IMR-90 (cell line): ENCODE measurements around the gene SPTSSA. TPM values are rescaled to one million over a fixed set of nuclear protein-coding genes. Genes with fewer than 3 reads are reported as not detected.
A peak's percentile ranks its signal among the peaks of the same experiment; 100 is the strongest.

ENCODE experiments used
- ATAC-seq: fragments of 200-7000 bp; cut with Tn5 transposase; 2 replicates; pipeline ENCODE4 v1.9.1; 2020; ENCODE audit warnings: low read depth, mild to moderate bottlenecking, moderate library complexity
- BruUV-seq: library from RNA; stranded (reverse); fragments of 400-500 nt; replicated peaks from 2 replicates; lab custom pipeline; 2021; lab: Mats Ljungman, UMichigan
- CTCF ChIA-PET: fragments of 300-600 bp; formaldehyde crosslinking; extraction: SDS; loops from one replicate; lab custom pipeline; 2021; ENCODE audit warnings: antibody characterized with exemption; lab: Yijun Ruan, JAX
- POLR2A ChIA-PET: fragments of 300-600 bp; sonication (Branson Sonifier 250); formaldehyde crosslinking; loops from one replicate; lab custom pipeline; 2022; ENCODE audit warnings: antibody characterized with exemption; ENCODE audit not compliant: unreplicated experiment; lab: Charles Lee
- DNase-seq: peaks from one replicate; pipeline ENCODE4 v3.0.0; 2013
- H2AFZ ChIP-seq: replicated peaks from 2 replicates; pipeline ENCODE3; 2013; ENCODE audit warnings: low read length, mild to moderate bottlenecking; ENCODE audit not compliant: poor library complexity
- H2AK5ac ChIP-seq: 2 replicates; pipeline ENCODE4 v1.6.1; 2013; ENCODE audit warnings: low read depth, low read length, inconsistent platforms
- H2AK9ac ChIP-seq: replicated peaks from 2 replicates; pipeline ENCODE3; 2013; ENCODE audit warnings: mild to moderate bottlenecking, low read depth, low read length, moderate library complexity; ENCODE audit not compliant: poor library complexity
- H2BK120ac ChIP-seq: 2 replicates; pipeline ENCODE4 v1.6.1; 2013; ENCODE audit warnings: low read depth, low read length, inconsistent platforms
- H2BK15ac ChIP-seq: 3 replicates; pipeline ENCODE4 v1.6.1; 2013; ENCODE audit warnings: low read depth, low read length, inconsistent platforms
- H2BK20ac ChIP-seq: 2 replicates; pipeline ENCODE4 v1.6.1; 2013; ENCODE audit warnings: low read depth, mild to moderate bottlenecking, inconsistent platforms, low read length, moderate library complexity
- H2BK5ac ChIP-seq: 2 replicates; pipeline ENCODE4 v1.6.1; 2013; ENCODE audit warnings: mild to moderate bottlenecking, low read depth, low read length, inconsistent platforms; ENCODE audit not compliant: poor library complexity, severe bottlenecking
- H3K14ac ChIP-seq: replicated peaks from 2 replicates; pipeline ENCODE4 v1.6.1; 2013; ENCODE audit warnings: low read depth, low read length, inconsistent platforms
- H3K18ac ChIP-seq: 2 replicates; pipeline ENCODE4 v1.6.1; 2013; ENCODE audit warnings: low read depth, low read length, control low read depth
- H3K23ac ChIP-seq: 2 replicates; pipeline ENCODE4 v1.6.1; 2013; ENCODE audit warnings: low read depth, low read length, inconsistent platforms
- H3K27ac ChIP-seq: 2 replicates; pipeline ENCODE4 v1.5.1; 2013; ENCODE audit warnings: mild to moderate bottlenecking, control low read depth, low read length; ENCODE audit not compliant: insufficient read depth
- H3K27me3 ChIP-seq: 2 replicates; pipeline ENCODE4 v1.6.1; 2013; ENCODE audit warnings: low read length; ENCODE audit not compliant: control insufficient read depth, insufficient read depth
- H3K36me3 ChIP-seq: 2 replicates; pipeline ENCODE4 v1.6.1; 2013; ENCODE audit warnings: low read length, mixed read lengths; ENCODE audit not compliant: control insufficient read depth, insufficient read depth
- H3K4ac ChIP-seq: 2 replicates; pipeline ENCODE4 v1.6.1; 2013; ENCODE audit warnings: low read depth, low read length, inconsistent platforms
- H3K4me1 ChIP-seq: 2 replicates; pipeline ENCODE4 v1.6.1; 2013; ENCODE audit warnings: low read length, mixed read lengths; ENCODE audit not compliant: control insufficient read depth, insufficient read depth
- H3K4me2 ChIP-seq: 2 replicates; pipeline ENCODE4 v1.6.1; 2013; ENCODE audit warnings: low read depth, mild to moderate bottlenecking, control low read depth, low read length, moderate library complexity
- H3K4me3 ChIP-seq: 2 replicates; pipeline ENCODE4 v1.5.1; 2013; ENCODE audit warnings: low read depth, mild to moderate bottlenecking, control low read depth, low read length, moderate library complexity; ENCODE audit not compliant: insufficient read depth
- H3K56ac ChIP-seq: 2 replicates; pipeline ENCODE4 v1.6.1; 2013; ENCODE audit warnings: low read length, inconsistent platforms; ENCODE audit not compliant: insufficient read depth; ENCODE audit errors: extremely low read depth
- H3K79me1 ChIP-seq, 2 experiments: 2 replicates each; pipeline ENCODE4 v1.6.1; 2013; ENCODE audit warnings: low read length in 2 of 2, inconsistent platforms in 1 of 2, low read depth in 1 of 2
- H3K9ac ChIP-seq: 2 replicates; pipeline ENCODE4 v1.6.1; 2013; ENCODE audit warnings: low read depth, low read length, control low read depth
- H3K9me1 ChIP-seq: 2 replicates; pipeline ENCODE4 v1.6.1; 2013; ENCODE audit warnings: low read length, inconsistent platforms; ENCODE audit not compliant: insufficient read depth
- H3K9me3 ChIP-seq: 2 replicates; pipeline ENCODE4 v1.6.1; 2013; ENCODE audit warnings: low read length; ENCODE audit not compliant: control insufficient read depth, insufficient read depth
- H4K20me1 ChIP-seq: 2 replicates; pipeline ENCODE4 v1.6.1; 2013; ENCODE audit warnings: low read length, inconsistent platforms; ENCODE audit not compliant: insufficient read depth
- H4K5ac ChIP-seq: 2 replicates; pipeline ENCODE4 v1.6.1; 2013; ENCODE audit warnings: mild to moderate bottlenecking, low read depth, low read length, control low read depth
- H4K8ac ChIP-seq, 2 experiments: 2 replicates each; pipeline ENCODE4 v1.6.1; 2013; ENCODE audit warnings: low read depth in 2 of 2, low read length in 2 of 2, control low read depth in 1 of 2, inconsistent platforms in 1 of 2
- H4K91ac ChIP-seq: 2 replicates; pipeline ENCODE4 v1.6.1; 2013; ENCODE audit warnings: low read depth, low read length, inconsistent platforms; ENCODE audit not compliant: insufficient read depth
- CEBPB ChIP-seq: IDR thresholded peaks from 2 replicates; pipeline ENCODE4 v1.6.1; 2012; ENCODE audit warnings: low read depth, low read length, improper control_type of control experiment
- CTCF ChIP-seq: conservative IDR thresholded peaks from 2 replicates; pipeline ENCODE4 v1.5.1; 2012; ENCODE audit warnings: mild to moderate bottlenecking, low read depth, low read length, improper control_type of control experiment
- FOS ChIP-seq: fragments of 150-350 bp; IDR thresholded peaks from 2 replicates; pipeline ENCODE4 v1.6.1; 2016; ENCODE audit warnings: low read depth, low read length
- RAD21 ChIP-seq: IDR thresholded peaks from 2 replicates; pipeline ENCODE4 v1.6.1; 2012; ENCODE audit warnings: low read length, improper control_type of control experiment
- WGBS, 2 experiments: methylation state at CpG; one replicate each; pipeline versions ENCODE4 v1.1.5 to v1.1.7; 2013; ENCODE audit warnings: missing lambda C conversion rate in 2 of 2; ENCODE audit not compliant: insufficient read length in 1 of 2; ENCODE audit errors: extremely low coverage in 2 of 2; 5-methylcytosine and 5-hydroxymethylcytosine counted together
- dilution Hi-C: fragments of 300-500 bp; cut with HindIII; formaldehyde crosslinking; loops from one replicate; pipeline ENCODE4 v1.14.3; 2018; ENCODE audit warnings: low sequenced_read_pairs; ENCODE audit not compliant: unreplicated experiment
- in situ Hi-C: fragments of 300-500 bp; cut with MboI; formaldehyde crosslinking; loops from 3 replicates; pipeline ENCODE4 v1.14.3; 2019; ENCODE audit warnings: low sequenced_read_pairs, inconsistent platforms, mixed read lengths
- intact Hi-C: fragments of 100-400 bp; cut with micrococcal nuclease; formaldehyde crosslinking; loops from 2 replicates; pipeline ENCODE4 v1.10.0; 2022
- polyA plus RNA-seq, 3 experiments: library from polyadenylated mRNA; depleted of rRNA; stranded (reverse); fragments of >200 nt; gene quantifications; 2 replicates each; pipeline ENCODE4 v1.2.3, GENCODE V29; 2012; ENCODE audit warnings: low replicate concordance in 1 of 3
- total RNA-seq: library from RNA; depleted of rRNA; stranded (reverse); fragments of >200 nt; gene quantifications from 2 replicates; pipeline ENCODE4 v1.2.3, GENCODE V29; 2012

Gene SPTSSA
- total and polyA plus RNA-seq, 2 of the 4 experiments (the other 2 are of a cell fraction), result 10.8 to 26.2 TPM

GRCh38 chr14:34498684-34499412 lies 36.8 kb upstream of the SPTSSA start:
- H2AFZ ChIP-seq, result no peak overlapping the region
- DNase-seq (peak; percentile 22), ATAC-seq (no peak)
- dilution Hi-C loops, result no loop called here
- H3K27me3 ChIP-seq, result no peaks in the 10 kb centered on the region
- in situ Hi-C loops, result loop anchor here (5.0 kb wide), 1 partner anchor 37 kb away; the partner anchor contains the start of gene SPTSSA
- BruUV-seq, result no TSS peak
- H2AK5ac ChIP-seq, result no peak overlapping the region
- no peak overlapping the region for H2BK5ac ChIP-seq
- CTCF ChIA-PET, result interaction anchor here (0.6 to 1.2 kb wide), 2 partner anchors 13 to 45 kb away, joined by 3 to 6 read pairs; no protein-coding TSS in a partner anchor
- 100% methylated on average over 1 of the region's 6 CpGs; no CpG with 5 or more reads in 1 of the 2 experiments for WGBS, 2 experiments
- no peak overlapping the region for H4K8ac ChIP-seq
- H3K23ac ChIP-seq, result no peak overlapping the region
- no peak overlapping the region for H3K9ac ChIP-seq
- no peak overlapping the region; the same call in 1 of the 2 replicates for H3K4ac ChIP-seq
- H4K91ac ChIP-seq, result no peak overlapping the region
- no peak overlapping the region for H3K14ac ChIP-seq
- H3K18ac ChIP-seq, result peak overlapping the region; percentile 24; the same call in 1 of the 2 replicates
- no peaks in the 10 kb centered on the region for H3K79me1 ChIP-seq
- POLR2A ChIA-PET, result no interaction called here
- peaks cover 3% of the 10 kb centered on the region; the same call in 1 of the 2 replicates for H3K9me1 ChIP-seq
- H2BK120ac ChIP-seq, result no peak overlapping the region
- H3K4me1 ChIP-seq, result peaks cover 20% of the 10 kb centered on the region
- no peak for TF ChIP-seq FOS
- peak; percentile 49 for TF ChIP-seq RAD21
- TF ChIP-seq CTCF, result peak; percentile 43
- no peak for TF ChIP-seq CEBPB
- H3K27ac ChIP-seq, result peak overlapping the region; percentile 98; the same call in 1 of the 2 replicates
- H3K4me2 ChIP-seq, result no peak overlapping the region
- H4K20me1 ChIP-seq, result no peaks in the 10 kb centered on the region
- H3K4me3 ChIP-seq, result no peak overlapping the region
- H3K36me3 ChIP-seq, result no peaks in the 10 kb centered on the region
- no peak overlapping the region for H2BK15ac ChIP-seq
- intact Hi-C loops, result loop anchor here (1.0 to 10.0 kb wide), 3 partner anchors 38 to 168 kb away; partner anchors contain the start of gene EAPP
- H3K56ac ChIP-seq, result no peak overlapping the region
- H3K9me3 ChIP-seq, result no peaks in the 10 kb centered on the region
- no peak overlapping the region for H2BK20ac ChIP-seq
- H2AK9ac ChIP-seq, result no peak overlapping the region
- H4K5ac ChIP-seq, result no peak overlapping the region; the same call in 1 of the 2 replicates
